ENCODE data around the gene GATD1.

Gene GATD1

GRCh38 chr11:761526-762108, 15.7 kb downstream of the GATD1 start:
- in situ Hi-C loops (cut with MboI; ENCODE audit: low pct_unique_long_range_greater_than_20kb, low sequenced_read_pairs, unreplicated experiment), result no loop called here
- no peak for TF ChIP-seq CTCF (IDR thresholded peaks at IDR 0.05; ENCODE audit: extremely low read depth, insufficient read depth, missing control alignments)
- DNase-seq (ENCODE audit: low spot score), result no peak

GRCh38 chr11:760236-760635, 17.1 kb downstream of the GATD1 start:
- no peak for TF ChIP-seq CTCF (IDR thresholded peaks at IDR 0.05; ENCODE audit: extremely low read depth, insufficient read depth, missing control alignments)
- in situ Hi-C loops (cut with MboI; ENCODE audit: low pct_unique_long_range_greater_than_20kb, low sequenced_read_pairs, unreplicated experiment), result no loop called here
- DNase-seq (ENCODE audit: low spot score), result no peak

- in situ Hi-C loops (cut with MboI; ENCODE audit: low pct_unique_long_range_greater_than_20kb, low sequenced_read_pairs, unreplicated experiment), result no loop called here
- TF ChIP-seq CTCF (IDR thresholded peaks at IDR 0.05; ENCODE audit: extremely low read depth, insufficient read depth, missing control alignments), result no peak
- DNase-seq (ENCODE audit: low spot score), result no peak
Measured at GRCh38 chr11:749731-750130, 27.6 kb downstream of the GATD1 start.

GRCh38 chr11:748007-748359, 29.3 kb downstream of the GATD1 start:
- TF ChIP-seq CTCF (IDR thresholded peaks at IDR 0.05; ENCODE audit: extremely low read depth, insufficient read depth, missing control alignments), result no peak
- in situ Hi-C loops (cut with MboI; ENCODE audit: low pct_unique_long_range_greater_than_20kb, low sequenced_read_pairs, unreplicated experiment), result no loop called here
- DNase-seq (ENCODE audit: low spot score), result no peak

GRCh38 chr11:747158-748006, 29.9 kb downstream of the GATD1 start, which contains the start of gene TALDO1:
Gene TALDO1, plus strand, starts transcription at chr11:747464. Its CDS starts 18 bp downstream, at chr11:747482.
- in situ Hi-C loops (cut with MboI; ENCODE audit: low pct_unique_long_range_greater_than_20kb, low sequenced_read_pairs, unreplicated experiment), result no loop called here
- DNase-seq (ENCODE audit: low spot score), result peak; percentile 98
- peak; percentile 28 for TF ChIP-seq CTCF (IDR thresholded peaks at IDR 0.05; ENCODE audit: extremely low read depth, insufficient read depth, missing control alignments)

GRCh38 chr11:746289-747157, 30.8 kb downstream of the GATD1 start:
- in situ Hi-C loops (cut with MboI; ENCODE audit: low pct_unique_long_range_greater_than_20kb, low sequenced_read_pairs, unreplicated experiment), result no loop called here
- TF ChIP-seq CTCF (IDR thresholded peaks at IDR 0.05; ENCODE audit: extremely low read depth, insufficient read depth, missing control alignments), result no peak
- peak; percentile 56 for DNase-seq (ENCODE audit: low spot score)
